HepG2 (cell line): Measurements from ENCODE around the gene TEX48. TPM values are rescaled to one million over a fixed set of nuclear protein-coding genes. Genes with fewer than 3 reads are reported as not detected.

Source experiments
- ATAC-seq: fragments of 200-7000 bp; cut with Tn5 transposase; 3 replicates; pipeline ENCODE4 v1.9.1; 2020; ENCODE audit warnings: mild to moderate bottlenecking, moderate library complexity
- BruUV-seq: library from RNA; stranded (reverse); fragments of 400-500 nt; replicated peaks from 2 replicates; lab custom pipeline; 2021; lab: Mats Ljungman, UMichigan
- CTCF ChIA-PET: fragments of 300-600 bp; formaldehyde crosslinking; extraction: SDS; loops from one replicate; lab custom pipeline; 2021; ENCODE audit warnings: low total read pairs, inconsistent platforms, low intra/inter-chr PET ratio; lab: Yijun Ruan, JAX
- POLR2A ChIA-PET: fragments of 350-600 bp; sonication (Branson Sonifier 250); formaldehyde crosslinking; loops from one replicate; lab custom pipeline; 2020; ENCODE audit warnings: antibody characterized with exemption, inconsistent platforms; lab: Yijun Ruan, JAX
- DNase-seq: peaks from one replicate; pipeline ENCODE4 v3.0.0-alpha.2; 2015; ENCODE audit warnings: low spot score
- FAIRE-seq: peaks from 3 replicates; lab custom pipeline; 2011; peaks lifted over from hg19 to GRCh38; lab: Jason Lieb, UNC
- H2AFZ ChIP-seq: one replicate; pipeline ENCODE4 v1.6.1; 2011; ENCODE audit warnings: low read length, inconsistent platforms
- H3K27ac ChIP-seq: fragments of 300-600 bp; 3 replicates; pipeline ENCODE4 v1.8.0; 2011; ENCODE audit warnings: mixed run types, mild to moderate bottlenecking, mixed read lengths, low read length, inconsistent platforms; ENCODE audit not compliant: insufficient read depth; ENCODE audit errors: extremely low read length
- H3K27me3 ChIP-seq, 2 experiments: fragments of 200-600 bp in 1 of 2; 2 replicates in 1 of 2; 3 replicates in 1 of 2; pipeline versions ENCODE4 v1.6.0 to v1.8.0; 2011; ENCODE audit warnings: low read length in 2 of 2, mild to moderate bottlenecking in 2 of 2, moderate library complexity in 2 of 2, inconsistent platforms in 1 of 2; ENCODE audit not compliant: insufficient read depth in 2 of 2, control insufficient read depth in 1 of 2
- H3K36me3 ChIP-seq, 2 experiments: fragments of 200-600 bp in 1 of 2; replicated peaks in 1 of 2; 2 replicates in 1 of 2; 3 replicates in 1 of 2; pipeline versions ENCODE4 v1.5.1 to v1.8.0; 2011; ENCODE audit warnings: low read length in 2 of 2, inconsistent platforms in 1 of 2; ENCODE audit not compliant: insufficient read depth in 2 of 2, control insufficient read depth in 1 of 2
- H3K4me1 ChIP-seq: 2 replicates; pipeline ENCODE4 v1.5.1; 2012; ENCODE audit warnings: low read length, inconsistent platforms; ENCODE audit not compliant: insufficient read depth
- H3K4me2 ChIP-seq: 2 replicates; pipeline ENCODE4 v1.6.0; 2011; ENCODE audit warnings: low read depth, low read length, inconsistent platforms
- H3K4me3 ChIP-seq, 3 experiments: fragments of 200-600 bp in 1 of 3; sonication (generic), shearing (Covaris generic) in 1 of 3; replicated peaks in 1 of 3; 2 replicates each; pipeline ENCODE4 v1.5.1; 2011 to 2016; ENCODE audit warnings: low read length in 3 of 3, inconsistent platforms in 2 of 3, low read depth in 2 of 3, mild to moderate bottlenecking in 2 of 3, control low read depth in 1 of 3, mixed read lengths in 1 of 3; ENCODE audit not compliant: insufficient read depth in 1 of 3
- H3K79me2 ChIP-seq: one replicate; pipeline ENCODE4 v1.6.1; 2011; ENCODE audit warnings: low read length, inconsistent platforms; ENCODE audit not compliant: insufficient read depth
- H3K9ac ChIP-seq: 2 replicates; pipeline ENCODE4 v1.6.0; 2011; ENCODE audit warnings: mild to moderate bottlenecking, low read depth, low read length, inconsistent platforms; ENCODE audit not compliant: insufficient read depth
- H3K9me3 ChIP-seq: 2 replicates; pipeline ENCODE4 v1.5.1; 2012; ENCODE audit warnings: mild to moderate bottlenecking, low read length
- H4K20me1 ChIP-seq: 2 replicates; pipeline ENCODE4 v1.6.0; 2011; ENCODE audit warnings: inconsistent platforms, mild to moderate bottlenecking, low read length, moderate library complexity; ENCODE audit not compliant: insufficient read depth
- CBX5 ChIP-seq: sonication (generic); formaldehyde crosslinking; IDR thresholded peaks from 2 replicates; pipeline ENCODE4 v1.4.0; 2020; ENCODE audit warnings: missing genetic modification reagents, borderline replicate concordance
- ELF3 ChIP-seq: IDR thresholded peaks from 2 replicates; pipeline ENCODE4 v1.6.1; 2016; ENCODE audit warnings: missing genetic modification reagents, missing compliant biosample characterization
- FOSL2 ChIP-seq: sonication (generic); formaldehyde crosslinking; IDR thresholded peaks from 2 replicates; pipeline ENCODE4 v1.4.0; 2020; ENCODE audit warnings: missing genetic modification reagents
- HNRNPH1 ChIP-seq: fragments of 200-400 bp; formaldehyde crosslinking; optimal IDR thresholded peaks from 2 replicates; pipeline ENCODE3; 2017; ENCODE audit warnings: mild to moderate bottlenecking, low read depth, low read length
- RFX3 ChIP-seq: IDR thresholded peaks from 2 replicates; pipeline ENCODE4 v1.6.1; 2016; ENCODE audit warnings: missing biosample characterization, missing genetic modification reagents
- RFX5 ChIP-seq: IDR thresholded peaks from 2 replicates; pipeline ENCODE4 v1.6.1; 2011; ENCODE audit warnings: low read depth, low read length, improper control_type of control experiment
- SETDB1 ChIP-seq: sonication (generic); formaldehyde crosslinking; IDR thresholded peaks from 2 replicates; pipeline ENCODE4 v1.5.1; 2020; ENCODE audit warnings: missing genetic modification reagents, mild to moderate bottlenecking, borderline replicate concordance
- SRSF4 ChIP-seq: fragments of 200-400 bp; formaldehyde crosslinking; IDR thresholded peaks from one replicate; pipeline ENCODE4 v1.6.1; 2018; ENCODE audit warnings: mild to moderate bottlenecking, low read depth, low read length, moderate library complexity; ENCODE audit not compliant: poor library complexity, severe bottlenecking
- TEF ChIP-seq: sonication (generic); formaldehyde crosslinking; IDR thresholded peaks from 2 replicates; pipeline ENCODE4 v1.5.0; 2020; ENCODE audit warnings: missing genetic modification reagents
- ZBTB33 ChIP-seq: sonication (generic); formaldehyde crosslinking; IDR thresholded peaks from 2 replicates; pipeline ENCODE4 v1.4.0; 2020; ENCODE audit warnings: missing genetic modification reagents
- ZFP36L1 ChIP-seq: sonication (generic); formaldehyde crosslinking; IDR thresholded peaks from 2 replicates; pipeline ENCODE4 v1.8.0; 2022; ENCODE audit warnings: mild to moderate bottlenecking, missing genetic modification reagents, moderate library complexity
- ZKSCAN1 ChIP-seq: fragments of 150-350 bp; IDR thresholded peaks from 2 replicates; pipeline ENCODE4 v1.6.1; 2014; ENCODE audit warnings: low read length
- ZMYM4 ChIP-seq: sonication (generic); formaldehyde crosslinking; IDR thresholded peaks from 2 replicates; pipeline ENCODE4 v1.8.1; 2023; ENCODE audit warnings: mild to moderate bottlenecking, missing genetic modification reagents
- ZNF30 ChIP-seq: sonication (generic); formaldehyde crosslinking; IDR thresholded peaks from 2 replicates; pipeline ENCODE4 v1.5.0; 2020; ENCODE audit warnings: mild to moderate bottlenecking, missing genetic modification reagents
- ZNF362 ChIP-seq: sonication (generic); formaldehyde crosslinking; IDR thresholded peaks from 2 replicates; pipeline ENCODE4 v1.4.0; 2020; ENCODE audit warnings: missing genetic modification reagents, mild to moderate bottlenecking, borderline replicate concordance
- ZNF451 ChIP-seq: sonication (generic); formaldehyde crosslinking; IDR thresholded peaks from 2 replicates; pipeline ENCODE4 v1.5.0; 2020; ENCODE audit warnings: mild to moderate bottlenecking, missing genetic modification reagents
- ZNF460 ChIP-seq: sonication (generic); formaldehyde crosslinking; IDR thresholded peaks from 2 replicates; pipeline ENCODE4 v1.5.1; 2020; ENCODE audit warnings: missing genetic modification reagents, mild to moderate bottlenecking, borderline replicate concordance
- ZNF557 ChIP-seq: sonication (generic); formaldehyde crosslinking; IDR thresholded peaks from 2 replicates; pipeline ENCODE4 v1.4.0; 2020; ENCODE audit warnings: missing genetic modification reagents
- ZNF772 ChIP-seq: sonication (generic); formaldehyde crosslinking; IDR thresholded peaks from 2 replicates; pipeline ENCODE4 v1.5.0; 2020; ENCODE audit warnings: mild to moderate bottlenecking, missing genetic modification reagents
- ZNF788 ChIP-seq: sonication (generic); formaldehyde crosslinking; IDR thresholded peaks from 2 replicates; pipeline ENCODE4 v1.5.0; 2020; ENCODE audit warnings: mild to moderate bottlenecking, missing genetic modification reagents, borderline replicate concordance
- WGBS: methylation state at CpG from one replicate; pipeline ENCODE4 v1.1.6; 2017; ENCODE audit warnings: low lambda C conversion rate; 5-methylcytosine and 5-hydroxymethylcytosine counted together
- in situ Hi-C: cut with HindIII; loops from 2 replicates; pipeline ENCODE4 v1.10.0; 2017; ENCODE audit warnings: low pct_unique_long_range_greater_than_20kb; ENCODE audit not compliant: extremely low pct_ligation_motif_present
- intact Hi-C: fragments of 100-400 bp; cut with micrococcal nuclease; formaldehyde crosslinking; loops from one replicate; pipeline ENCODE4 v1.10.0; 2022; ENCODE audit not compliant: unreplicated experiment
- polyA plus RNA-seq, 8 experiments: library from polyadenylated mRNA; depleted of rRNA in 3 of 8; stranded (reverse) in 7 of 8; unstranded in 1 of 8; fragments of >200 nt; fragmentation: Illumina TruSeq in 4 of 8; extraction: Trizol in 4 of 8; gene quantifications; 2 replicates each; pipeline versions ENCODE4 v1.2.1 to v1.2.3, GENCODE V29; 2011 to 2016; ENCODE audit warnings: low read depth in 4 of 8, missing spikeins in 1 of 8, mixed read lengths in 1 of 8; ENCODE audit not compliant: insufficient read depth in 1 of 8
- total RNA-seq, 5 experiments: library from RNA; depleted of rRNA; stranded (reverse); fragments of >200 nt; fragmentation: Illumina TruSeq; extraction: Trizol; gene quantifications; 2 replicates each; pipeline ENCODE4 v1.2.3, GENCODE V29; 2016; ENCODE audit warnings: low read depth in 1 of 5
- TF ChIP-seq, protein P1 (sequence below): sonication (generic); IDR thresholded peaks from 2 replicates; pipeline ENCODE4 v1.6.1; 2016; ENCODE audit warnings: low read depth, borderline replicate concordance

TEX48 gene
- total and polyA plus RNA-seq, 2 of the 13 experiments (the other 11 are each of a cell fraction or from before 2014, with no cell fraction given): not detected

- H3K4me2 ChIP-seq: no peak overlapping the region
- in situ Hi-C loops (no loop called here), intact Hi-C loops (no loop called here)
- H2AFZ ChIP-seq: no peak overlapping the region
- peaks cover 0 to 5% of the 10 kb centered on the region in 2 experiments; a peak in 3 of 5 replicates for H3K27me3 ChIP-seq
- BruUV-seq: no TSS peak
- no peak overlapping the region for H3K9ac ChIP-seq
- H3K4me1 ChIP-seq: peaks cover 47% of the 10 kb centered on the region
- no peak overlapping the region for H3K4me3 ChIP-seq
- H3K9me3 ChIP-seq: no peaks in the 10 kb centered on the region
- no peaks in the 10 kb centered on the region for H3K79me2 ChIP-seq
- ATAC-seq (no peak), FAIRE-seq (no peak), DNase-seq (no peak)
- no peaks in the 10 kb centered on the region for H4K20me1 ChIP-seq
- ChIA-PET POLR2A (no interaction called here), CTCF (no interaction called here)
- H3K27ac ChIP-seq: no peak overlapping the region
- 48% methylated on average over 7 of the region's 8 CpGs for WGBS
- no peaks in the 10 kb centered on the region for H3K36me3 ChIP-seq
- TF ChIP-seq ZNF788 (CRISPR knock-in tag): no peak
- no peak for TF ChIP-seq ZFP36L1 (CRISPR knock-in tag)
- no peak for TF ChIP-seq ZMYM4 (CRISPR knock-in tag)
- TF ChIP-seq RFX5: no peak
- TF ChIP-seq SRSF4: no peak
- TF ChIP-seq FOSL2 (CRISPR knock-in tag): 0 out of 2 replicates have a peak, but pooled peaks have one; percentile 19
- TF ChIP-seq ZNF772 (CRISPR knock-in tag): no peak
- TF ChIP-seq ELF3 (CRISPR knock-in tag): no peak
- no peak for TF ChIP-seq TEF (CRISPR knock-in tag)
- TF ChIP-seq HNRNPH1: no peak
- TF ChIP-seq ZNF30 (CRISPR knock-in tag): no peak
- TF ChIP-seq ZNF451 (CRISPR knock-in tag): no peak
- TF ChIP-seq ZNF362 (CRISPR knock-in tag): no peak
- no peak for TF ChIP-seq SETDB1 (CRISPR knock-in tag)
- TF ChIP-seq CBX5 (CRISPR knock-in tag): no peak
- TF ChIP-seq ZKSCAN1: no peak
- no peak for TF ChIP-seq ZNF557
- no peak for TF ChIP-seq RFX3
- TF ChIP-seq ZNF460 (CRISPR knock-in tag): no peak
- TF ChIP-seq, protein P1, sequence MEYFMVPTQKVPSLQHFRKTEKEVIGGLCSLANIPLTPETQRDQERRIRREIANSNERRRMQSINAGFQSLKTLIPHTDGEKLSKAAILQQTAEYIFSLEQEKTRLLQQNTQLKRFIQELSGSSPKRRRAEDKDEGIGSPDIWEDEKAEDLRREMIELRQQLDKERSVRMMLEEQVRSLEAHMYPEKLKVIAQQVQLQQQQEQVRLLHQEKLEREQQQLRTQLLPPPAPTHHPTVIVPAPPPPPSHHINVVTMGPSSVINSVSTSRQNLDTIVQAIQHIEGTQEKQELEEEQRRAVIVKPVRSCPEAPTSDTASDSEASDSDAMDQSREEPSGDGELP: peak; percentile 36; the same call in 1 of the 2 replicates
- TF ChIP-seq ZBTB33 (CRISPR knock-in tag): 0 out of 2 replicates have a peak, but pooled peaks have one; percentile 28
These were observed 36.8 kb upstream of the TEX48 start for GRCh38 chr9:114718801-114719221.
